Tibial artery (tissue), 4 donors: ENCODE data around the gene JADE2.

Experiments used
- DNase-seq, 2 donors: peaks; one replicate each; pipeline ENCODE4 v3.0.0-alpha.2; 2019
- H3K27ac ChIP-seq, 2 donors: fragments of 200-600 bp; sonication (generic) in 1 of 2; 1 replicate in 1 of 2; 2 replicates in 1 of 2; pipeline ENCODE4 v1.5.1; 2018 to 2019; ENCODE audit warnings: mild to moderate bottlenecking in 1 of 2
- H3K27me3 ChIP-seq, 2 donors: fragments of 200-600 bp; sonication (generic) in 1 of 2; one replicate each; pipeline versions ENCODE4 v1.5.1 to v1.6.0; 2016 to 2019
- H3K36me3 ChIP-seq, 3 donors: fragments of 200-600 bp; sonication (generic) in 2 of 3; one replicate each; pipeline ENCODE4 v1.5.1; 2016 to 2019; ENCODE audit warnings: mild to moderate bottlenecking in 2 of 3
- H3K4me1 ChIP-seq, 4 donors: fragments of 200-600 bp; sonication (generic) in 2 of 4; 1 replicate in 3 of 4; 2 replicates in 1 of 4; pipeline ENCODE4 v1.5.1; 2016 to 2019
- H3K4me3 ChIP-seq, 2 donors: fragments of 200-600 bp; sonication (generic) in 1 of 2; 1 replicate in 1 of 2; 2 replicates in 1 of 2; pipeline ENCODE4 v1.5.1; 2018 to 2019; ENCODE audit warnings: mild to moderate bottlenecking in 2 of 2
- H3K9me3 ChIP-seq, 3 donors: fragments of 200-600 bp; sonication (generic) in 1 of 3; one replicate each; pipeline ENCODE4 v1.5.1; 2016 to 2019
- CTCF ChIP-seq, 2 experiments: fragments of 200-600 bp in 1 of 2; fragments of 450-650 bp in 1 of 2; IDR thresholded peaks; one replicate each; pipeline ENCODE4 v1.5.1; 2017 to 2019; ENCODE audit warnings: antibody characterized with exemption in 2 of 2, mild to moderate bottlenecking in 1 of 2, moderate library complexity in 1 of 2
- intact Hi-C: fragments of 100-400 bp; cut with DNase I; formaldehyde crosslinking; loops from one replicate; pipeline ENCODE4 v1.15.0; 2023; ENCODE audit warnings: low total_unique reads

Gene JADE2

GRCh38 chr5:134524826-134525682 is at the start of gene JADE2:
JADE2 (plus strand) TSS chr5:134525670; CDS start chr5:134535858, 10,188 bp downstream.
- Histone ChIP-seq H3K4me3 (peak within 1 kb of the TSS; percentile 75 to 95), H3K27me3 (no peaks in the 10 kb centered on the region), H3K36me3 (no peaks in the 10 kb centered on the region), H3K4me1 (peaks cover 0 to 33% (median 29%) of the 10 kb centered on the region in 4 donors), H3K9me3 (no peaks in the 10 kb centered on the region), H3K27ac (peak within 1 kb of the TSS; percentile 97 to 99)
- intact Hi-C loops, result loop anchor here (2.0 to 10.0 kb wide), 4 partner anchors 52 to 300 kb away; partner anchors contain the start of genes CDKN2AIPNL and PPP2CA
- peak; percentile 78 to 90 for DNase-seq
- TF ChIP-seq CTCF (IDR thresholded peaks at IDR 0.05), result no peak

- peak in 1 of 2 donors; percentile 17 for DNase-seq
- no peak for TF ChIP-seq CTCF (IDR thresholded peaks at IDR 0.05)
- Histone ChIP-seq H3K4me3 (no peak overlapping the region), H3K4me1 (no peaks in the 10 kb centered on the region), H3K27ac (no peak overlapping the region), H3K36me3 (no peaks in the 10 kb centered on the region), H3K9me3 (no peaks in the 10 kb centered on the region), H3K27me3 (no peaks in the 10 kb centered on the region)
- intact Hi-C loops, result no loop called here
Measured at GRCh38 chr5:134477462-134478245, 47.8 kb upstream of the JADE2 start.

- no peak overlapping the region for H3K27ac ChIP-seq
- no peak for DNase-seq
- H3K4me3 ChIP-seq, result no peak overlapping the region
- H3K36me3 ChIP-seq, result no peaks in the 10 kb centered on the region
- no peaks in the 10 kb centered on the region for H3K4me1 ChIP-seq
- H3K9me3 ChIP-seq, result no peaks in the 10 kb centered on the region
- no peaks in the 10 kb centered on the region for H3K27me3 ChIP-seq
- intact Hi-C loops, result no loop called here
- TF ChIP-seq CTCF (IDR thresholded peaks at IDR 0.05), result no peak
Measured at GRCh38 chr5:134479839-134480238, 45.6 kb upstream of the JADE2 start.

GRCh38 chr5:134489227-134489944 is 36.1 kb upstream of the JADE2 start:
- no peak for TF ChIP-seq CTCF (IDR thresholded peaks at IDR 0.05)
- intact Hi-C loops, result no loop called here
- Histone ChIP-seq H3K4me3 (no peak overlapping the region), H3K9me3 (no peaks in the 10 kb centered on the region), H3K27me3 (no peaks in the 10 kb centered on the region), H3K27ac (no peak overlapping the region), H3K4me1 (no peaks in the 10 kb centered on the region), H3K36me3 (no peaks in the 10 kb centered on the region)
- peak in 1 of 2 donors; percentile 23 for DNase-seq

- Histone ChIP-seq H3K36me3 (no peaks in the 10 kb centered on the region), H3K9me3 (no peaks in the 10 kb centered on the region), H3K27me3 (no peaks in the 10 kb centered on the region), H3K27ac (no peak overlapping the region), H3K4me3 (no peak overlapping the region), H3K4me1 (no peaks in the 10 kb centered on the region)
- DNase-seq, result peak in 1 of 2 donors; percentile 13
- no peak for TF ChIP-seq CTCF (IDR thresholded peaks at IDR 0.05)
- intact Hi-C loops, result no loop called here
Measured at GRCh38 chr5:134490255-134490924, 35.1 kb upstream of the JADE2 start.
